Smooth muscle cell (in vitro differentiated cells): Measurements from ENCODE around the gene MCRS1. TPM values are rescaled to one million over a fixed set of nuclear protein-coding genes. Genes with fewer than 3 reads are reported as not detected.

Experiments
- DNase-seq: peaks from one replicate; lab custom pipeline; 2025; ENCODE audit not compliant: unreplicated experiment; lab: John Stamatoyannopoulos, UW
- H2AFZ ChIP-seq: fragments of 200-600 bp; sonication (generic); 2 replicates; pipeline ENCODE4 v1.6.0; 2016; ENCODE audit warnings: antibody characterized with exemption, low read depth, mild to moderate bottlenecking
- H3F3A ChIP-seq: fragments of 200-600 bp; sonication (generic); 2 replicates; pipeline ENCODE4 v1.6.0; 2017; ENCODE audit warnings: antibody characterized with exemption, low read depth
- H3K27ac ChIP-seq: fragments of 200-600 bp; sonication (generic); 2 replicates; pipeline ENCODE4 v1.5.1; 2016; ENCODE audit warnings: low read depth, mild to moderate bottlenecking
- H3K27me3 ChIP-seq: fragments of 200-600 bp; sonication (generic); 2 replicates; pipeline ENCODE4 v1.6.1; 2016; ENCODE audit warnings: low read depth, mild to moderate bottlenecking
- H3K36me3 ChIP-seq: fragments of 200-600 bp; sonication (generic); 2 replicates; pipeline ENCODE4 v1.5.1; 2016; ENCODE audit warnings: low read depth
- H3K4me1 ChIP-seq: fragments of 200-600 bp; sonication (generic); 2 replicates; pipeline ENCODE4 v1.5.1; 2016; ENCODE audit warnings: low read depth
- H3K4me2 ChIP-seq: fragments of 200-600 bp; sonication (generic); 2 replicates; pipeline ENCODE4 v1.6.0; 2016; ENCODE audit warnings: mild to moderate bottlenecking
- H3K4me3 ChIP-seq: fragments of 200-600 bp; sonication (generic); 2 replicates; pipeline ENCODE4 v1.5.1; 2016; ENCODE audit warnings: mild to moderate bottlenecking
- H3K79me2 ChIP-seq: fragments of 200-600 bp; sonication (generic); 2 replicates; pipeline ENCODE4 v1.6.0; 2016; ENCODE audit warnings: low read depth, mild to moderate bottlenecking
- H3K9ac ChIP-seq: fragments of 200-600 bp; sonication (generic); 2 replicates; pipeline ENCODE4 v1.6.0; 2016; ENCODE audit warnings: low read depth
- H3K9me3 ChIP-seq: fragments of 200-600 bp; sonication (generic); replicated peaks from 2 replicates; pipeline ENCODE4 v1.5.1; 2016; ENCODE audit warnings: low read depth
- H4K20me1 ChIP-seq: fragments of 200-600 bp; sonication (generic); 2 replicates; pipeline ENCODE4 v1.6.0; 2016; ENCODE audit warnings: low read depth
- WGBS: methylation state at CpG from one replicate; pipeline ENCODE4 v1.1.7; 2016; ENCODE audit warnings: low lambda C conversion rate; 5-methylcytosine and 5-hydroxymethylcytosine counted together
- polyA plus RNA-seq: library from polyadenylated mRNA; unstranded; fragments of >200 nt; fragmentation: Nextera tagmentation; extraction: Ambion mirVana; gene quantifications from 2 replicates; pipeline ENCODE4 v1.2.1, GENCODE V29; 2016
- total RNA-seq: library from RNA; depleted of rRNA; stranded (reverse); fragments of >200 nt; gene quantifications from 2 replicates; pipeline ENCODE4 v1.2.3, GENCODE V29; 2014
- TF ChIP-seq, protein P1 (sequence below): fragments of 200-600 bp; sonication (generic); IDR thresholded peaks from 2 replicates; pipeline ENCODE4 v1.5.1; 2017; ENCODE audit warnings: borderline replicate concordance, mild to moderate bottlenecking, antibody characterized with exemption; ENCODE audit not compliant: insufficient read depth, poor library complexity, severe bottlenecking

MCRS1 gene
- total and polyA plus RNA-seq, 2 experiments from 2014 or later, result 41.4 to 54.4 TPM

DNA sequence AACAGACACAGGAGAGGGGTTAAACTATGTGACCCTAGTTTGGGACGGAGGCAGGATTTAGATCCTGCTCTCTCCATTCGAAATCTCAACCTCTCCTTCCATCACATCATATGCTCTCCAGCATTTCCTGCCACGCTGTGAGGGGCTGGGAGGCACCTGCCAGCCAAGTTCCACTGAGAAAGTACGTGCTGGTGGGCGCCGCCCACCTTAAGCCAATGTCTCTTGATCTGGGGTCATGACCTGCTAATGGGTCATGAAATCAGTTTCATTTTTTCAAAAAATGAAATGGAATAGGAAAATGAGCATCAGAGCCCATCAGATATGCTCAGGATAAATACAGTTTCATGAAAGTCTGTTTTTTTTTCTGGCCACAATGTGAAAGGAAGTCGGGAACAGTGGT, 7.2 kb downstream of the MCRS1 start:
- Histone ChIP-seq H3K4me2 (no peak overlapping the region), H3K9ac (no peak overlapping the region), H3K27me3 (no peaks in the 10 kb centered on the region), H2AFZ (no peak overlapping the region), H4K20me1 (no peaks in the 10 kb centered on the region), H3K79me2 (no peaks in the 10 kb centered on the region), H3K36me3 (no peaks in the 10 kb centered on the region), H3F3A (no peaks in the 10 kb centered on the region), H3K4me3 (no peak overlapping the region), H3K9me3 (no peaks in the 10 kb centered on the region), H3K4me1 (no peaks in the 10 kb centered on the region), H3K27ac (no peak overlapping the region)
- TF ChIP-seq, protein P1, sequence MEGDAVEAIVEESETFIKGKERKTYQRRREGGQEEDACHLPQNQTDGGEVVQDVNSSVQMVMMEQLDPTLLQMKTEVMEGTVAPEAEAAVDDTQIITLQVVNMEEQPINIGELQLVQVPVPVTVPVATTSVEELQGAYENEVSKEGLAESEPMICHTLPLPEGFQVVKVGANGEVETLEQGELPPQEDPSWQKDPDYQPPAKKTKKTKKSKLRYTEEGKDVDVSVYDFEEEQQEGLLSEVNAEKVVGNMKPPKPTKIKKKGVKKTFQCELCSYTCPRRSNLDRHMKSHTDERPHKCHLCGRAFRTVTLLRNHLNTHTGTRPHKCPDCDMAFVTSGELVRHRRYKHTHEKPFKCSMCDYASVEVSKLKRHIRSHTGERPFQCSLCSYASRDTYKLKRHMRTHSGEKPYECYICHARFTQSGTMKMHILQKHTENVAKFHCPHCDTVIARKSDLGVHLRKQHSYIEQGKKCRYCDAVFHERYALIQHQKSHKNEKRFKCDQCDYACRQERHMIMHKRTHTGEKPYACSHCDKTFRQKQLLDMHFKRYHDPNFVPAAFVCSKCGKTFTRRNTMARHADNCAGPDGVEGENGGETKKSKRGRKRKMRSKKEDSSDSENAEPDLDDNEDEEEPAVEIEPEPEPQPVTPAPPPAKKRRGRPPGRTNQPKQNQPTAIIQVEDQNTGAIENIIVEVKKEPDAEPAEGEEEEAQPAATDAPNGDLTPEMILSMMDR, result no peak
- DNase-seq, result no peak
- 97% methylated on average over 7 of the region's 7 CpGs for WGBS

GRCh38 chr12:49559011-49559675, 8.8 kb downstream of the MCRS1 start:
- Histone ChIP-seq H3F3A (no peaks in the 10 kb centered on the region), H4K20me1 (no peaks in the 10 kb centered on the region), H3K36me3 (no peaks in the 10 kb centered on the region), H3K4me1 (no peaks in the 10 kb centered on the region), H2AFZ (no peak overlapping the region), H3K27ac (no peak overlapping the region), H3K9ac (no peak overlapping the region), H3K4me3 (no peak overlapping the region), H3K79me2 (no peaks in the 10 kb centered on the region), H3K27me3 (no peaks in the 10 kb centered on the region), H3K4me2 (no peak overlapping the region), H3K9me3 (no peaks in the 10 kb centered on the region)
- DNase-seq, result no peak
- WGBS, result 96% methylated on average over 17 of the region's 17 CpGs
- TF ChIP-seq, protein P1, result no peak

DNA sequence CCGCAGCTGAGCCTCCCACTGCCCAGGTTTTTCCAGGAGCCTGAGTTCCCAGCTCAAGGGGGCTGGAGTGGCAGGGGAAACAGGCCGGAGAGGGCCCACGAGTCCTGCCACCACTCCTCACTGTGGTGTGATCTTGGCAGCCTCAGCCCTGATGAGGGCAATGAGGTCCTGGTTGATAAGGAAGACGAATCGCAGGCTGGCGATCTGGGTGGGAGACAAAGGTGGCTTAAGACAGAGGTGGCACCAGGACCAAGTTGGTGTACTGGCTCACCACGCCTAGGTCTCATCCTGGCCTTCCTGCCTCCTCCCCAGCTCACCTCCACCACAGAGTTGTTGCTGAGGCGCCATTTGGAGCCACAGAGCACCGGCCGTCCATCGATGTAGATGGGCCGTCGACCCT, 9.4 kb downstream of the MCRS1 start:
- no peak overlapping the region for H3K27ac ChIP-seq
- no peaks in the 10 kb centered on the region for H4K20me1 ChIP-seq
- 99% methylated on average over 13 of the region's 13 CpGs for WGBS
- H3K79me2 ChIP-seq, result no peaks in the 10 kb centered on the region
- TF ChIP-seq, protein P1, result no peak
- no peak for DNase-seq
- no peaks in the 10 kb centered on the region for H3K9me3 ChIP-seq
- H3K27me3 ChIP-seq, result no peaks in the 10 kb centered on the region
- no peaks in the 10 kb centered on the region for H3K4me1 ChIP-seq
- H3K4me2 ChIP-seq, result no peak overlapping the region
- H3K9ac ChIP-seq, result no peak overlapping the region
- H2AFZ ChIP-seq, result no peak overlapping the region
- H3K4me3 ChIP-seq, result no peak overlapping the region
- no peaks in the 10 kb centered on the region for H3F3A ChIP-seq
- no peaks in the 10 kb centered on the region for H3K36me3 ChIP-seq

- Histone ChIP-seq H3K36me3 (no peaks in the 10 kb centered on the region), H3K79me2 (no peaks in the 10 kb centered on the region), H3K9me3 (no peaks in the 10 kb centered on the region), H3F3A (no peaks in the 10 kb centered on the region), H3K4me1 (no peaks in the 10 kb centered on the region), H3K9ac (no peak overlapping the region), H3K4me3 (no peak overlapping the region), H3K27me3 (no peaks in the 10 kb centered on the region), H2AFZ (no peak overlapping the region), H4K20me1 (no peaks in the 10 kb centered on the region), H3K27ac (no peak overlapping the region), H3K4me2 (no peak overlapping the region)
- TF ChIP-seq, protein P1, result no peak
- DNase-seq, result no peak
- WGBS, result 92% methylated on average over 7 of the region's 7 CpGs
Measured at GRCh38 chr12:49557917-49558215, 10.1 kb downstream of the MCRS1 start.
